OCI-LY3 (cell line): Measurements from ENCODE around the gene PNKP.

Experiments used
- EZH2phosphoT487 ChIP-seq: fragments of 200-600 bp; shearing (Covaris generic); IDR thresholded peaks from 2 replicates; pipeline ENCODE4 v1.6.1; 2018; ENCODE audit warnings: antibody characterized with exemption, mixed run types, low read depth
- TF ChIP-seq, protein P1 (sequence below): fragments of 200-600, 300-600 bp; sonication (generic); IDR thresholded peaks from 2 replicates; pipeline ENCODE4 v1.5.1; 2014; ENCODE audit warnings: antibody characterized with exemption, low read length, low read depth

DNA sequence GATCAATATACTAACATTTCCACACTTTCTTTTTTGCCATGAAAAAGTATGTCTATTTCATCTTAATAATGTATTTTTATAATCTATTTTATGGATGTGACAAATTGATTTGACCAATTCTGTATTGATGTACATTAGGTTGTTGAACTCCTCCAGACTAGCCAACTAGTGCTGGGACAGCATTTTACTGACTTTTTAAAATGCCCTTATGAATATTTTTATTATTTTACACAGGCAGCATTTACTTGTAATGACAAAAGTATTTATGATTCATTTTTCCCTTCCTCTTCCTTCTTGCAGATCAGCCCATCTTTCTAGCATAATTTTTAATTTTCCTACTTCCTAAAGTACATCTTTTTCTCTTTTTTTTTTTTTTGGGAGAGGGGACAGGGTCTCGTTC is 53.4 kb downstream of the PNKP start:
- TF ChIP-seq, protein P1, sequence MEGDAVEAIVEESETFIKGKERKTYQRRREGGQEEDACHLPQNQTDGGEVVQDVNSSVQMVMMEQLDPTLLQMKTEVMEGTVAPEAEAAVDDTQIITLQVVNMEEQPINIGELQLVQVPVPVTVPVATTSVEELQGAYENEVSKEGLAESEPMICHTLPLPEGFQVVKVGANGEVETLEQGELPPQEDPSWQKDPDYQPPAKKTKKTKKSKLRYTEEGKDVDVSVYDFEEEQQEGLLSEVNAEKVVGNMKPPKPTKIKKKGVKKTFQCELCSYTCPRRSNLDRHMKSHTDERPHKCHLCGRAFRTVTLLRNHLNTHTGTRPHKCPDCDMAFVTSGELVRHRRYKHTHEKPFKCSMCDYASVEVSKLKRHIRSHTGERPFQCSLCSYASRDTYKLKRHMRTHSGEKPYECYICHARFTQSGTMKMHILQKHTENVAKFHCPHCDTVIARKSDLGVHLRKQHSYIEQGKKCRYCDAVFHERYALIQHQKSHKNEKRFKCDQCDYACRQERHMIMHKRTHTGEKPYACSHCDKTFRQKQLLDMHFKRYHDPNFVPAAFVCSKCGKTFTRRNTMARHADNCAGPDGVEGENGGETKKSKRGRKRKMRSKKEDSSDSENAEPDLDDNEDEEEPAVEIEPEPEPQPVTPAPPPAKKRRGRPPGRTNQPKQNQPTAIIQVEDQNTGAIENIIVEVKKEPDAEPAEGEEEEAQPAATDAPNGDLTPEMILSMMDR, result no peak
- TF ChIP-seq EZH2phosphoT487, result no peak
